Measurements from ENCODE around the gene TEX51.
A peak's percentile ranks its signal among the peaks of the same experiment; 100 is the strongest.

Gene TEX51

DNA sequence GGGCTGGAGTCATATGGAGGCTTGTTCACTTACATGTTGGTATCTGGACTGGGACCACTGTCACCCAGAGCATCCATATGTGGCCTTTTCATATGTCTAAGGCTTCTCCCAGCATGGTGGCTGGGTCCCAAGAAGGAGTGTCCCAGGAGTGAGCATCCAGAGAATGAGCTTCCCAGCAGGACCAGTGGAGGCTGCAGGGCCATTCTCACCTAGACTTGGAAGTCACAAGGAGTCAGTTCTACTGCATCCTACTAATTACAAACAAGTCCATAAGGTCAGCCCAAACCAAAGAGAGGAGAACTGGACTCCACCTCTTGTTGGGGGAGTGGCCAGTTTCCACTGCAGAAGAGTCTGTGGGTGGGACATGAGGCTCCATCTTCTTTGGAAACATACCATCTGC lies 5.1 kb upstream of the TEX51 start:
- no peak for DNase-seq

GRCh38 chr2:126894082-126894481 lies 4.6 kb upstream of the TEX51 start:
- no peak for DNase-seq

- DNase-seq = no peak
Measured at GRCh38 chr2:126894585-126895182, 4.0 kb upstream of the TEX51 start.

- DNase-seq = no peak
Measured at GRCh38 chr2:126895336-126895735, 3.4 kb upstream of the TEX51 start.

- no peak for DNase-seq
Measured at GRCh38 chr2:126896471-126896870, 2.2 kb upstream of the TEX51 start.

GRCh38 chr2:126899616-126900185 lies 1.0 kb downstream of the TEX51 start:
- no peak for DNase-seq

DNA sequence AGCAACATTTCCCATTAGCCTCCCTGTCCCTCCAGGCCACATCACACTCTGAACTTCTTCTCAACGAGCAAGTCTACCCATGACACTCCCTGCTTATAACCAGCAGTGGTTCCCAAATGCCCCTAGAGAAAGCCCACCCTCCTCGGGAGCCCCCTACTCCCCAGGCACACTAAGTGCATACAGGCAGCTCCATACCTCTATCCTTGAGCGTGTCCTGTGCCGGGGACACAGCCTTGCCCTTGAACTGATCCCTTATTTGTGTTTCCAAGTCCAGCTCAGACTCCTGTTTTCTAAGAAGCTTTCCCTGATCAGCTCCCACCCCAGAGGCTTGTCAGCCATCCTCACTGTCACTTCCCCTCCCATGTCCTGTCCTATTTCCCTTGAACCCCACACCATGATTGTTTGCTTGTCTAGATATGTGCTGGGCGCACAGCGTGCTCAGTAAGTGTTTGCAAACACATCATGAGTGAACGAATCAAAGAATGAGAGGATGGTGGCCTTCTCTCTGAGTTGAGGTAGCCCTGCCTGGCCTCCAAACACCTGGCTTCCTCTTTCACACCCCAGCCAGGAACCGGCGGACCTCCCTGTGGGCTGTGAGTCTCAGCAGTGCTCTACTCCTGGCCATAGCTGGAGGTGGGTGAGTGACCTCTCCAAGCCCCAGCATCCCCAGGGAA lies 2.1 kb downstream of the TEX51 start:
- peak; percentile 17 for DNase-seq

- no peak for DNase-seq
Measured at GRCh38 chr2:126901459-126901858, 2.8 kb downstream of the TEX51 start.

DNA sequence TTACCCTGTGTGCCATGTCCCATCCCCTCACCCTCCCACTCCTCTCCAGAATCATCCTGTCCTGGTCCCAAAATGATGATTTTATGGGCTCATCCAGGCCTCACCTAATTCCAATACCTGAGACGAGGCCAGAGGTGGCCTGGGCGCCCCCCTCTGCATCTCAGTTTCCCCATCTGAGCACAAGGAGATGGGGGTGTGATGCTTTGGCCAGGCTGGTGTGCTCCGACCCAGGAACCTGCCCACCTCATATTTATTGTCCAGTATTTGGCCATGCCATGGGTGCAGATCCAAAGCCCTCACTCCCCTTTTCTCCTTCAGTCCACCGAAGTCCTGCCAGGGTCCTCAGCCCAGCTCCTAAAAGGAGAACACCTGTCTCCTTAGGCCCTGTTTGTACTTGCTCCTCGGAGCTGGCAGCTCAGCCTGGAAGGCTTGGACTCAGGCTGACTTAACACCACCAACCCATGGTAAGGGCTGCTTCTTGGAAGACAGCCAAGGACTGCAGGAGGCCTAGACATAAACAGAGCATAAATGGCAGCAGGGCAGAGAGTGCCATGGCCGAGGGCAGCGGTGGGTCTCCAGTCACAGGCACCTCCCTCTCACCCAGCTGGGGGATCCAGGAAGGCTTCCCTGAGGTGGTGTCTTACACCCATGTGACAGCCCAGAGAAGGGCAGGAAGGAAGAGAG lies 3.6 kb downstream of the TEX51 start:
- peak; percentile 28 for DNase-seq

DNA sequence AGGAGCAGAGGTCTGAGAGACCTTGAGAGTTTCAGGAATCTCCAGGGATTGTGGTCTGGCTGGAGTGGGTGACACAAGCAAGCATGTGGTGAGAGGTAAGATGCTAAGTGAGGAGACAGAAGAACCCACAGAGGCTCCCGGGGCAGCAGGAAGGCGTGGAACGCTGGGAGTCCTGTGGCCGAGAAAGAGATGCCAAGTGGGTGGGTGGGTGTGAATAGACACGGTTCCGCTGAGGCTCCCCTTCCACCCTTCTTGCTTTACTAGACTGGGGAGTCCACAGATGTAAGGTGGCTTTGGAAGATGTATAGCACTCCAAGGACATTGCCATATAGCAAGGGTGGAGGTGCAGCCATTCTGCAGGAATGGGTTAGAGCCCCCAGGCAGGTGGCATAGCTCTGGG lies 4.2 kb downstream of the TEX51 start:
- peak; percentile 13 for DNase-seq

GRCh38 chr2:126905991-126906390 lies 7.3 kb downstream of the TEX51 start:
- DNase-seq = no peak

GRCh38 chr2:126906781-126907180 lies 8.1 kb downstream of the TEX51 start:
- peak; percentile 3 for DNase-seq

DNA sequence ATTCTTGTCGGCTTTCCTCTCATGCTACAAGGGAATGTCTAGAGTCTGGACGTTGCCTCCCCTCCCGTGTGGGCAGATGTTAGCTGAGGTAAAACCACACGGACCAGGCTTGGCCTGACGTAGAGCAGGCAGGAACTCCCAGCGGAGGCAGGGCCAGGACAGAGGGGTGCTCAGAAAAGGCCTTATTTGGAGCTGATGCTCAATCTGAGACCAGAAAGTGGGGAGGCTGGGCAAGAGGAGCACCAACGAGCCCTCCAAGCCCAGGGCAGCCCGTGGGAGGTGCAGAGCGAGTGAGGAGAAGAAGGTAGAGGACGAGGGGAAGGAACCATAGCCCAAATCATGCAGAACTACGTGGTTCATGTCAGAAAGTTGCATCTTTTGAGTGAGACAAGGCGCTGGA lies 9.0 kb downstream of the TEX51 start:
- DNase-seq = no peak

- DNase-seq = no peak
Measured at GRCh38 chr2:126908721-126909177, 10.1 kb downstream of the TEX51 start.

GRCh38 chr2:126909366-126909765 lies 10.7 kb downstream of the TEX51 start:
- DNase-seq = no peak

- no peak for DNase-seq
Measured at GRCh38 chr2:126909781-126910180, 11.1 kb downstream of the TEX51 start.

GRCh38 chr2:126910637-126911036 lies 11.9 kb downstream of the TEX51 start:
- DNase-seq = no peak

DNA sequence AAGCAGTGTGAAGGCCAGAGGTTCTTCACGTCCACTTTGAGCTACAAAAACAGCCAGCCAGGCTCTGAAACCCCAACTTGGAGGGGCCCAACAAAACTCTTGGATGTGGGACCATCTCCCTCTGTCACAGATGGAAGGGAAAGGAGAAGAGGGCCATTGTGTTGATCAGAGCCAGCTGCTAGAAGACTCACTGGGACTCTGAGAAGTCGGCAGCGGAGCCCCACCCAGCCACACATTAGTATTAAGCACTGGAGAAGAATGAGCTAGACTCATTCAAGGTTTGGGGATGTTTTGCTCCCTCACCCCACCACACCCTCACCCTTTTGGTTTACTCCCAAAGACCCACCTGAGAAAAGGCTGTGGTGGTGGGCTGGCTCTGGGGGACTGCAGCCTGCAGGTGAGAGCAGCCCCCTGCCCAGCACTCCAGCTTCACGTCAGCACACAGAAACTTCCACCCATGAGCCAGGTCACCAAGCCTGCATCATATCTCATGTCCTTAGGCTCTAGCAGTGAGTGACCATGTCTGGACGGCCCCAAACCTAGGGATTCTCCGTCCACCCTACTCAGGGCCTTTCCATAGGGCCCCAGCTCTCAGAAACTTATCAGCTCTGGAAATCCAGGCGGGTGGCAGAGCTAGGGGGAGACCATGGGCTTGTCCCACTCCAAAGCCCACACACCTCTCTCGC lies 12.6 kb downstream of the TEX51 start:
- DNase-seq = no peak

GRCh38 chr2:126912201-126912600 lies 13.5 kb downstream of the TEX51 start:
- no peak for DNase-seq

DNA sequence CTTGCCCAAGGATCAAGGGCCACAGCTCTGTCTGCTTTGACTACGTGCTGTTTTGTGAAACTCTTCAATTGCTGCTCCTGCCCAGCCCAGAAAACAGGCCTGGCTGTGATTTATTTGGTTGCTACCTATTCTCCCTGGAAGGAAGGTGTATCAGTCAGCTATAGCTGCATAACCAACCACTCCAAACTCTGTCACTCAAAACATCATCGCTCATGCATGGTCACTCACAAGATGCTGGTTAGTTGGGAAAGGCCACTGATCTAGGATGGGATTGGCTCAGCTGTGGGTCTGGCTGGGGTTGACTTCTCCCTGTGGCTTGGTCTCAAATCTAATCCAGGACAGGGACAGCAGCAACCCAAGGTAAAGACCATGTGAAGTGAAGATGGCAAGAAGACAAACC lies 14.6 kb downstream of the TEX51 start:
- no peak for DNase-seq

DNA sequence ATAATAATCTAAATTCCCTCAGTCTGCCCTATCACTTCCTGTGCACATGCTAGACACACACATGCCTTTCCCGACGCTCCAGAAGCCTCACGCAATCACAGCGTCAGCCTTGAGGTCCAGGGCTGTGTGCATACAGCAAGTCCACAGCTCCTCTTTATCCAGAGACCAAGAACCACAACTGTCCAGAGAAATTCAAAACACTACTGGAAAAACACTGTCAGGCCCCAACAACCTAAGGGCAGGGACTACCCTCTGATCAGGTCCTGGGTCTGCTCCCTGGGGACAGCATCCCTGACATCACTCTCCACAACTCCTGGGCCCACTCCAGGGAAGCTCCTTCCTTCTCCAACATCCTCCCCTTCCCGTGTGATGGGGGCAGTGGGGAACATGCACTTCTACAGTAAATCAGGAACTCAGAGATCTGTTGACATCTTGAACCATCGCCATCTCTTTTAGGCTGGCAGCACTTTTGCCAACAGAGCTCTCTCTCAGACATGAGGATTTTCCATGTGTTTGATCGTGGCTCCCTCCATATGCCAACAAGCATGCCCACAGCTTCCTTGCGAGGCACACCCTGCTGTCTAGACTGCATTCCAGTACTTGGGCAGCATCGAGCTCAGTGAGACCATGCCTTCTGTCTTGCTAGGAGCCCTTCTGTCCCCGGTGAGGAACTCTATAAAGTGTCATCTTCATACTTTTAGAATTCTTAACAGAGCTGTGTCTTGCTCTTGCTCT lies 15.4 kb downstream of the TEX51 start:
- no peak for DNase-seq

GRCh38 chr2:126914811-126915500 lies 16.3 kb downstream of the TEX51 start:
- DNase-seq = no peak
